HG03457 (cell line): ENCODE measurements around the gene CLSTN1.

Source experiments
- ATAC-seq: cut with Tn5 transposase; IDR thresholded peaks from one replicate; pipeline ENCODE4 v1.9.1; 2021; ENCODE audit warnings: moderate number of reproducible peaks; ENCODE audit not compliant: unreplicated experiment

CLSTN1 gene

DNA sequence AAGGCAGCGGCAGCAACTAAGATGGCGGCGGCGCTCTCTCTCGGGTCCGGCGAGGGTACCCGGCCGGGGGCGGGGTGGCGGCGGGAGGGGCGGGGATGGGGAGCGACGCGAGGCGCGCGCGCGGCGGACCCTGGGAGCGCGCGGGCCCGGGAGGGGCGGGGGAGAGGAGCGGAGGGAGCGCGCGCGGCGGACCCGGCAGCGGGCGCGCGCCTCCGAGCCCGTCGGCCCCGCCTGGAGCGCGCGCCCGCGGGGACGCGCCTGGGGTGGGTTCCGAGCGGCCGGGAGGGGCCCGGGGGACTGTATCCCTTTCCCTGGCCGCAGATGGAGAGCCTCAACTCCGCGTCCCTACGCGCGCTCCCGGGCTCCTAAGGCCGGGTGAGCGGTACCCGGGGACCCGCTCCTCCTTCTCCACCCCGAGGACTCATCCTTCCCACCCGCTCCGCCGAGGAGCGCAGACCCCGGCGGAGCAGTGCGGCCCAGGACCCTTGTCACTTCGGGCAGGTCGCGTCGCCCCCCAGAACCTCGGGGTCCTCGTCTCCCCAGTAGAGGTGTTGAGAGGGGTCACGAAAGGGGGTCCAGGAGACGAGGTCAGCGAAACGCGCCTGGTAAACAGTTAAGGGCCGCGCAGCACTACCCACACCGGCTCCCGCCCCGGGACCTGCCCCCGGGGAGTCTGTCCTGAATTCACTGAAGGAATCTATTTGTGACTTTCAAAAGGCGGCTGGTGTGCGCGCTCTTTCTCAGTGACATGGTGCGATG lies at the start of gene CLSTN1:
Gene CLSTN1, minus strand, starts transcription at position 23 of the 759 bp plus-strand sequence. CDS start 232 bp downstream, outside the sequence.
- ATAC-seq, result no peak

DNA sequence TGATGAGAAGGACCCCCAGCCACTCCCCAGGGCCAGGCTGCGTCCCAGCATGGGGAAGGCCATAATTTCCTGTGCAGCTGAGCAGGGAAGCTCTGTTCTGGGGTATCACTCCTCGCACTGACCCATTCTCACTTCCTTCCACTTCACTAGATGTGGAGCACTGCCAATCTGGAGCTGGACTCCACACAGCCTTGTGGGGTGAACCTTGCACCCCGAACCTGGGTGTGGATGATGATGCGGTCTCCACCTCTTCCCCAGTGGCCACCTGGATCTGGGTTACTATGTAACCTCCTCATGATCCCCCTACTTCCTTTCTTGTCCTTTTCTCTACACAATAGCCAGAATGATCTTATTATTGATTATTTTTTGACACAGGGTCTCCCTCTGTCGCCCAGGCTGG lies 49.6 kb upstream of the CLSTN1 start:
- ATAC-seq, result no peak

DNA sequence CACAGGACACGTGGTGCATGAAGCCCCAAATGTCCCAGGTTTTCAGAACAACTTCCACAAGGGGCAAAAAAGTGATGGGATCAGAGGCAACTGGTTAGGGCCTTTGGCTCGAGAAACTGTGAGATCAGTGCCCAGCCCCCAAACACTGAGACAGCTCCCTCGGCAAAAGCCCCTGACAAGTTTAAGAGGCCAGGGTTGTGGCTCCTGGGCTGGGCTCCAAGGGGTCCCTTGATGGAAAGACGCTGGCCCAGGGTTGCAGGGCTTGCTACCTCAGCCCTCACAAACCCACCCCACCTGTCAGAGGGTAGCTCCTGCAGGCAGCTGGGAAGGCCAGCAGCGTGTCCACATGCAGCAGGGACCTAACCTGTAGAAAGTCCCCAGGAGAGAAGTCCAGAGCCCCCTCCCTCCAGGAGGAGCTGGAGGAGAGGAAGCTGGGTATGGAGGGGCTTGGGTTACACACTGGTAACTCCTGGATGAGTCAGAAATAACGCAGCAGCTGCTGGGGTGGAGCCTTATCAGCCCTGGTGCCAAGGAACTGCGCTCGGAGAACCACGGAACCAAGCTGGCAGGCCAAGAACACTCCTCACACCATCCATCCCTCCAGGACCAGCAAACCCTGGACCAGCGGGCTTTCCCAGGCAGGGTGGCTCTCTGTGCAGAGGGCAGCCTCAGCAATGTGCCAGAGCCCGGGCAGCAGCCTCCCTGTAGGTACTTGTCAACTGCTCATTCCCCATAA lies 48.8 kb upstream of the CLSTN1 start:
- no peak for ATAC-seq

DNA sequence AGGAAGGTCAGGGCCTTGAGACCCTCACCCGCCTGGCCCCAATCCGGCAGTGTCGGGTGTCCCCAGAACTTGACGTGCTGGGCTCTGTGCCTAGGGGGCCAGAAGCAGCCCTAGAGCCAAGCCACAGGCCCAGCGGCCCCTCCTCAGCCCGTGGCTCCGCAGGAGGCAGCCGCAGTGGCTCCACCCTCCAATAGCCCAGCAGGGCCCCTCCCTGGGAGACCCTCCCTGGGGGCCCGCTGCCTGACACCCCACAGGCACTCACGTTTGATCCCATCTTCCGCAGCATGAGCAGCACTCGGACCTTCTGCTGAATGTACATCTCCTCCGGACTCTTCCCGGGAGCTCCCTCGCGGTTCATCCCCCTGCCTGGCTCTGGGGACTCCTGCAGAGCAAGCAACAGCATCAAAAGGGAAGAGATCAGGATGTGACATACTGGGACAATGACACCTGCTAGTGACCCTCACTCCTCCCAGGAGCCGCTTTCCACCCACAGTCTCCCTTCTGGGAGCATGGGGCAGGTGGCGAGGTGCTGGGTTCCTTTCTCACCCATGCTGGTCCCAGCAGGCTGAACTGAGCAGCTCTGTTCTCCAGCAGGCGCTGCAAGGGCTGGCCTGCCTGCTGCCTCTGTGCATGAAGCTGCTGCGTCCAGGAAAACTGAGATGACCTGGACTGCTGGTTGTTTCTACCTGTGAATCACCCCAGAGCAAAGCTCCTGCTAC lies 48.1 kb upstream of the CLSTN1 start:
- no peak for ATAC-seq

DNA sequence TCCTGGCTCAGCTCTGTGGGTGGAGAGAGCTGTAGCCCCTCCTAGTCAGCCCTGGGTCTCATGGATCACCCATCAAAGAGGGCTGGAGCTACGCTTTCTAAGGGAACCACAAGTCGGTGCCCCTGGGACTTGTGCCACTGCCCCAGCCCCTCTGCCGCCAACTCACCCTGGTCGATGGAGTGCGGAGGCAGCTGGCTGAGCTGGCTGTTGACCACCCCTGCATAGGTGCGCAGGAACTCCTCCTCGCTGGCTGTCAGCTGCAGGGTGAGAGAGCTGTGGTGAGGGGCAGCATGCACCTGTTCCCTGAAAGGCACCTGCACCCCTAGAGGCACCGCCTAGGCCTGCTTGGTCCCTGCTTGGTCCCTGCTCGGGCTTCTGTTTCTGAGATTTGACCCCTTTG lies 47.3 kb upstream of the CLSTN1 start:
- no peak for ATAC-seq

DNA sequence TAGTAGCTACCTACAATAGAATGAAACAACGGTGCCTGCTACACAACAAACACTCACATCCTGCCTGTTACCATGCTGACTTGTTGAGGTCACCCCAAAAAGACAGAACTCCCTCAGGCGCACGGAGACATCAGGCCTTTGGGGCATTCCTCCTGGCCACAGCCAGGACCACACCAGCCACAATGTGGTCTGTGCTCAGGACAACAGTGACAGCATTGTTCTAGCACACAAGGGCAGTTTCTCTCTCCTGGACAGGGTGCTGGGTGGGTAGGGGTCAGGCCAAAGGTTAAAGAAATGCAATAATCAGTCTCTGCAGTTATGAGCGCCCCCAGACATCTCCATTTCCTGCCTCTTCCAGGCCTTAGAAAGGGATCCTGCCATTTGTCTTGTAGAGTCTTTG lies 46.8 kb upstream of the CLSTN1 start:
- ATAC-seq, result no peak

DNA sequence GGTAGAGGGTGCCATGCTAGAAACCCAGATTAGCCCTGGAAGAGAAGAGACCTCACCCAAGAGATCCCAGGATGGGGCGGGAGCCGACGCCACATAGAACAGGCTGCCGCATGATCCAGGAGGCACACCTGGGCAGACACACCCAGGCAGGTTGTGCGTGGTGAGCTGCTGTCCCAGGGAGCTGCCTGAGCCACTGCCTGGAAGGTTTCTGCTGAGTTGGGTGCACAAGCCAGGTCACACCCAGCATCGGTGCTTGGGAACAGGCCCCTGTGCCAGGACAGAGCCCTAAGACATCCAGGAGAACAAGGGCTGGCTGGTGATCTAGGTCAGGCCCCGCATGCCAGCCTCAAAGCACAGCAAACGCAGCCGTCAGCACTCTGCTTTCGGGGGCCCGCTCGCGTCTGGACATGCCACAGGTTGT lies 46.1 kb upstream of the CLSTN1 start:
- ATAC-seq, result no peak

DNA sequence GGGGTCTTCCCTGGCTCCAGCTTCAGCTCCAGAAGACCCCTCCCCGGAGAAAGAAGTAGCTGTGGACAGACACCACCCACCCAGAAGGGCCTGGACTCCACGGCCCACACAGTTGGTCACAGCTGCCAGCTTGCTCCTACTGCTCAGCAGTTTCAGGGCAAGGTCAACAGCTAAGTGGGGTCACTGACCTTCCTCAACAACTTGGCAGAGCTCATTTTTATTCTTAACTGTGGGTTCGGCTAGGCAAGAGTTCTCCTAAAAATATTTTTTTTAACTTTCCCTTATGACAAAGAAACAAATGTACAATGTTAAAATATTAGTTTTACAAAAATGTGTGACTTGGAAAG lies 44.5 kb upstream of the CLSTN1 start:
- no peak for ATAC-seq

DNA sequence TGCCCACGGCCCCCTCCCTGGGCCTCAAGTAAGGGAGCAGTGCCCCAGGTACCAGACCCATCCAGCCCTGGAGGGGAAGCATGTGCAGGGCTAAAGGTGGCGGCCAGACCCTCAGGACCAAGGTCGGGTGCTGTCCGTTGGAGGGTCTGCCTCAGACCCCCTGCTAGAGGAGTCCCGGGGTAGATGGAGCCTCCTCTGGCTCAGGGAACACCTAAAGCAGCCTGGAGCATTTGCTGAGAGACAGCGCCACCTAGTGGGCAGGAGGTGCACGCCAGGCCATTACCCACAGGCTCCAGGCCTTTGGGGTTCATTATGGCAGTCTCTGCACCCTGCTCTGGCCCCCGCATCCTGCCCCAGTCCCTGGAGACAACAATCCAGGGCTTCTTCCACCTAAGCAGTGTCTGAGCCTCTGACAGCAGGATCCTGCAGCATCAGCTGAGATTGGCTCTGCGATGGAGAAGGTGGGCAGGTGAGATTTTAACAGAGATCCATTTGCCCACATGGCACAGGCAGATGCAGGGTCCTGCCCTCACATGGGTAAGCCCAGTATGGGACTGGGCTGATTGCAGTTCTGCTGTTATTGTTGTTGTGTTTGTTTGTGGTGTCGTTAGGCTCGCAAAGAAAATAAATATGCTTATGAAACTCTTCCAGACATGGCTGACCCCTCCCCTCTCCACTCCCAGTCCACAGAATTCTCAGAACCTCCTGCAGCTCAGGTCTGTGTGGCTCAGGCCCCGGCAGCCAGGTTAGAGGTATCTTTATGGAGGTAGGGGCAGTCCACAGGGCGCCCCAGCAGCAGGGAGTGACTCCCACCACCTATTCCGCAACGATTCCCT lies 43.9 kb upstream of the CLSTN1 start:
- no peak for ATAC-seq

DNA sequence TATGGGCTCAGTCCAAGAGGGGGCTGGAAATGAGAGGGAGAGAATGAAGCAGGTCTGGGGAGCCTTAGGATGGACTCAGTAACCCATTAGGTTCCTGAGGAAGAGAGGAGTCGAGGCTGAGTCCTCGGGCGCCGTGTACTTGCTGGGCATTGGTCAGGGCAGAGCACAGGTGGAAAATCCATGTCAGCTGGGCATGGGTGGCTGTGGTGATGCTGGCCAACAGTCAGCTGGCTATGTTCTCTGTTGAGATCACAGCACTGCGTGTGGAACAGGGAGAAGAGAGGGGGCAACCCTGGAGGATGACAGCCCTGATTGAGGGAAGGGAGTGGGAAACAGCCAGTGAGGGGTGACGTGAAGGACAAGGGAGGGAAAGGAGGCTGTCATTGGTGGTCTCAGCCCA lies 43.1 kb upstream of the CLSTN1 start:
- ATAC-seq, result no peak

DNA sequence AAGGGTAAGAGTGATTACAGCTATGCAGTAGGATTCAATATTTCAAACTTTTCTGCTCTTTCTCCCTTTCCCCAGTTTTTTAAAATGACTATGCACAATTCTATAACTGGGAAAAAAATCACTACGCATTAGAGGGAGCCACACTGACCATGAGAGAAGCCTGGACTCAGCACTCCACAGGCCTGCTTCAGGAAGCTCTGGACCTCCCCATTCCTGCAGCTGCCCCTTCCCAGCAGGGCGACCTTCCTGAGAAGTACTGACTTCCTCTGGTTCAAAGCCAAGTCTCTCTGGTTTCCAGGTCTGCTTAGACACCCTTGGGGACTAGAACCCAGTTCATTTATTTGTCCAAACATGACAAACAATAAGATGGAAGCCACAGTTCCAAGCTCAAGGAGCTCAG lies 42.0 kb upstream of the CLSTN1 start:
- no peak for ATAC-seq

DNA sequence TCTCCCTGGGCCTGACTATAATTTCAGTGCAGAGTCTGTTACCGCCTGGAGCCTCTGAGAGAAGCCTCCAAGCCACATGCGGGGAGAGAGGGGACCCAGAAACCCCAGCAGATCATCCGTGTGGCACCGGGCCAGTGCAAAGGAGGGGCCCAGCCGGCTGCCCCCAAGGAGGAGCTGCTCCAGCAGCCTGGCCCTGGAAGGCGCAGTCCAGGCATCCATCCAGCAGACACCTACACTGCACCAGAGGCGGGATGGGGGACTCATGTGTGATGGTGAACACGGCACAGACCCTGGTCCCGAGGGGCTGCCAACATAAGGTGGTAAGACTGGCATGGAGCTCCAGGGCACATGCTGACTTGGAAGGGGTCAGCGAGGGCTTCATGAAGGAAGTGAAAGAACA lies 39.6 kb upstream of the CLSTN1 start:
- ATAC-seq, result no peak

DNA sequence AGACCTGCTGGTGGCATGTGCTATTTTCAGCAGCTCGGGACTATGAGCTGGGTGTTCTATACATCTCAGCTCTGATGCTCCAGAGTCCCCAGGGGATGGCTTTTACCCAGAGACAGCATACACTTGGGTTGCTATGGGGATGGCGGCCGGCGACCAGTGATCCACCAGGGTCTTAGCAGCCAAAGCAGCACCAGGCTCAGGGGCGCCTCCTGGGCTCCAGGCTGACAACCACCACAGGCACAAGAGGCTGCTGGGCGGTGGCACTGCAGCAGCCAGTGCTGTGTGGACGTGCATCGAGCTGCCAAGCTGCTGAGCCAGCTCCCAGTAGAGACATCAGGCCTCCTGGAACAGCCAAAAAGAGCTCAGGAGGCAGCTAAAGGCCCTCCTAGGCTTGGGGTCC lies 37.6 kb upstream of the CLSTN1 start:
- no peak for ATAC-seq

DNA sequence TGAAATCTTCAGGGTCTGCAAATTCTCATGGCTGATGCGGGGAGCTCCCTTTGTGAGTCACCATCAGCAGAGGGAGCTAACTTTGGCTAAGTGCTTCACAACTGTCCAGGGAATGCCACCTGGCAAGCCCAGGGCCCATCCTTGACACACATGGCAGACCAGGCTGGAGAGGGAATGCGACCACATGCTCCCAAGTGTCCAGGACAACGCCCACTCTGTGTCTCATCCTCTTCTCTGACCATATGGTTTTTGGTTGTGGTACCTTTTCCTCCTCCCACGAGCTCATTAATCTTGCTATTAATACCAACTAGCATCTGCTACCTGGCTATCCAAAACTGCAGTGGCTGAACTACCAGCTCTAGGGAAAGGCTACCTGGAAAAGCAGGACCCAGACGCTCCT lies 37.1 kb upstream of the CLSTN1 start:
- no peak for ATAC-seq

DNA sequence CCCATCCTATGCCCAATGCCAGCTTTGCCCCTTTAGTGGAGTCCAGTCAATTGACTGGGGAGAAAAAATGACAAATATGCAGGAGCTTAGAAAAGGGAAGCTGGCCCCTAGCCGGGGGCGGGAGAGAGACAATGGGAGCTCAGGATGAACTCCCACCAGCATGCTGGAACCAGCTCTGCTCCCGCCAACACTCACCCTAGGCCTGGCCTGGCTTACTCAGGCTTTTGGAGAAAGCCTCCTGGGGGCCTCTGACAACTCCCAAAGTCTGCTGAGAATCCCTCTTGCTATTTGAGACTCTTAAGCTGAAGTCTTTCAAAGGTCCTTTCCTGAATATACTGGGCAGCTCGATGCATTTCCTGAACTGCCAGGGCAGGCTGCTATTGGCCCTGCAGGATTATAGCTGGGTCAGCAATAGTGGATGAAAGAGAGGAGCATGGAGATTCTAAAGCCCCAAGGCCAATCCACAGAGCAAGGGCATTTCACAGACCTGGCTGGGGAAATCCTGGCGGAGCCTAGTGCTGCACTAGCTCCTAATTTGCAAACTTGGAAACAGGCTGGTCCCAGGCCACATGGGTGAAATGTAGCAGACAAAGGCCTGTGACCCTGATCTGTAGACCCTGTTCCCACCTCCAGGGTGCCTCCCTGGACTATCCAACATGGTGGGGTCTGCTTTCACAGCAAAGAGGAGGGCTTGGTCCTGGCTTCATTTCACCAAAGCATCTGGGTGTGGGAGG lies 35.7 kb upstream of the CLSTN1 start:
- ATAC-seq, result no peak

DNA sequence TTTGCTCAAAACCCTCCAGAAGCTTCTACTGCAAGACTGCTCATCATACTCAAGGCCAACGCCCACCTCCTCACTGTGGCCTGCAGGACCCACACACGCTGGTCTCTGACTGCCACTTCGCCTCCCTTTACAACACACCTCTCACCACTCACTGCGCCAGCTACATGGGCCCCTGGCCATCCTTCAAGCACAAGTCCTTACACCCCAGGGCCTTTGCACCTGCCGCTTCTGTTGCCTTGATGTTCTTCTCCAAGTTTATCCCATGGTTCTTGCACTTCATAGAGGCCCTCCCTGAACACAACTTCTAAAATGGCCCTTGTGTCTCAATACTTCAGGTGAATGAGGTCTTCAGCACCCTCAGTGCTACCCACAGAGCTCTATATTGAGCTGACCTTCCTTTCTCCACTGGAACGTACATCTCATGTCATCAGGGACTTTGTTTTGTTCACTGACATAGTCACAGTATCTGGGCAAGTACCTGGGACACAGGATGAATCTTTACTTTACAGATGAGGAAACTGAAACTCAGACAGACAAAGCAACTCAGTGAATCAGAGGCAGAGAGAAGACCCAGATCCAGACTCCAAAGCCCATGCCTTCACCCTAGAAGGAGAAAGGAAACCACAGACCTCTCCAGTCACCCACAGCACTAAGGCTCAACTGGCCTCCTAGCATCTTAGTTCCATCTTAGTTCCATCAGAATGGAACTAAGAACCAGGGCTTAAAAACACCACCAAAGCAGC lies 34.7 kb upstream of the CLSTN1 start:
- no peak for ATAC-seq

DNA sequence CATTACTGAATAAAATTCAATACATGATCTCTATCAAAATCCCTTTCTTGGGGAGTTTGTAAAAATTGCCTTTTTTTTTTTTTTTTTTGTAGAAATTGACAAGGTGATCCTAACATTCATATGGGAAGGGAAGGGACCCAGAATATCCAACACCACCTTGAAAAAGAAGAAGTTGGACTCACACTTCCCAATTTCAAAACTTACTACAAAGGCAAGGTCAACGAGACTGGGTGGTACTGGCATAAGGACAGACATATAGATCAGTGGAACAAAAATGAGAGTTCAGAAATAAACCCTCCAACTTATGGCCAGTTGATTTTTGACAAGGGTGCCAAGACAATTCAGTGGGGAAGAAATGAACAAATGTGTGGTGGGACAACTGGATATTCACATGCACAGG lies 31.4 kb upstream of the CLSTN1 start:
- no peak for ATAC-seq

DNA sequence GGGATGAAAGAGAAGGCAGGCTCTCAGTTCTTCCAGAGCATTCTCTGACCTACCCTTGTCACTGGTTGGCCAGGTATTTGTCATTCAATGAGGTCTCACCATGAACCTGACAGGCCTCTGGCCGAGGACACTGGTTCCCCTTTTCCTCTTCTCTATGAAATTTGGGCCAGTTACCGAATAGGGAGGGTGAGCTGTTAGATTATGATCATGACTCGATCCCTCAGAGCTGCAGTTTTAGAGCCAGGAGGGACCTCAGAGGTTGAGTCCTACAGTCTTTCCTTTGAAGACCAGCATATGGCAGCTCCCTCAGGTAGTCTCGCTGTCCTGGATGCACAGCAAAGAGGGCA lies 29.5 kb upstream of the CLSTN1 start:
- no peak for ATAC-seq

DNA sequence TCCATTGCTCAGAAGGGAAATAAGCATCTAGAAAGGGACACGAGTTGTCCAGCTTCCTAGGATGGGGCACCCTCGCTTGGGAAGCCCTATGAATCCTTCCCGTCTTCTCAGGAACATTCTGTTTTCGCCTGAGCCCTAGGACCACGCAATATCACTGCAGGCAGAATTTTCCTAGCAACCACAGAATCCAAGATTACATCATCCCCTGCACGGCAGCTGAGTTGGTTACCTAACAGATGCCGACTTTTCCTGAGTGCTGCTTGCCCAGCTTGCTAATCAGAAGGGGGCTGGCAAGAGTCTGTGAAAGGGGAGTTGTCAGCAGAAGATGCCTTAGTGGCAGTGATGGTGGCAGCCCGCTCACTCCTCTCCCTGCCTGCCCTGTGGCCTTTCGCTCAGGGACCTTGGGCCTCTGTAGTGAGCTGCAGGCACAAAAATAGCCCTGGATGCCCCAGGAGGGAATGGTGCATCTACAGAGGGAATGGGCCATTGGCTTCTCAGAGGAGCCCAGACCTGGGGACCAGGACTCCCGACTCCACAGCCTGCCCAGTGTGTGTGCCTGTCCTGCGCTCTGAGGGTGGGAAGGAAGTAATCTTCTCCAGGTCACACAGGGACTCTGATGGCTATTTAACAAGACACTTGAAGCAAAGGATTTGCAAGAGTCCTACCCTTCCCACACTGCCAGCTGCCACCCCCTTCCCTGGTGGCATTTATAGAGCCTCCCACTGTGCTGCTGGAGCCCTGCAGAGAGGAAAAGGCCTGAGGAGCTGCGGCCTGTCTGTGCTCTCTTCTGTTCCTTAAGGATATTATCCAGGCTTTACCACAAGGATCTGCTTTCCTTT lies 28.9 kb upstream of the CLSTN1 start:
- no peak for ATAC-seq
